HG03442 (cell line): ENCODE data around the gene ZNF592.
"Not testable (repeated sequence)": the region's sequence is repeated elsewhere in the genome, so short reads cannot be mapped to it uniquely, and the experiment has no call there.

Experiments
- ATAC-seq: cut with Tn5 transposase; IDR thresholded peaks from one replicate; pipeline ENCODE4 v1.9.1; 2021; ENCODE audit warnings: mild to moderate bottlenecking, moderate library complexity; ENCODE audit not compliant: unreplicated experiment

ZNF592 gene

DNA sequence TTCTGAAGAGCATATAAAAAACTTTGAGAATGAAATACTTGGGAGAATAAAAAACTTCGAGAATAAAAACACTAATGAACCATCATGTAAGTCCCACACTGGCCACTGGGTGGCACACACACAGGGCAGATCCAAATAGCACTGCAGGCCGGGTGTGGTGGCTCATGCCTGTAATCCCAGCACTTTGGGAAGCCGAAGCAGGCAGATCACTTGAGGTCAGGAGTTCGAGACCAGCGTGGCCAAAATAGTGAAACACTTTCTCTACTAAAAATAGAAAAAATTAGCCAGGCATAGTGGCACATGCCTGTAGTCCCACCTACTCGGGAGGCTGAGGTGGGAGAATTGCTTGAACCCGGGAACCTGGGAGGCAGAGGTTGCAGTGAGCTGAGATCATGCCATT, 97.2 kb downstream of the ZNF592 start:
- ATAC-seq, result not testable (repeated sequence)

DNA sequence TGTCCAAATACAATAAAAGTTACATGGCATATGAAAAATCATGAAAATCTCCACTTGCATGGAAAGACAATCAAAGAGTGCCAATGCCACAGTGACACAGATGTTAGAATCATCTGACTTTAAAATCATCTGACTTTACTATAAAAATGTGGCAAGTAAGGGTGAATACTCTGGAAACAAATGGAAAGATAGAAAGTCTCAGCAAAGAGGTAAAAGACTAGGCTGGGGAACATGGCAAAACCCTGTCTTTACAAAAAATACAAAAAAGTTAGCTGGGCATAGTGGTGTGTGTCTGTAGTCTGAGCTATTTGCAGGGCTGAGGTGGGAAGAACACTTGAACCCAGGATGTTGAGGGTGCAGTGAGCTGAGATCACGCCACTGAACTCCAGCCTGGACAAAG, 97.9 kb downstream of the ZNF592 start:
- ATAC-seq, result no peak

DNA sequence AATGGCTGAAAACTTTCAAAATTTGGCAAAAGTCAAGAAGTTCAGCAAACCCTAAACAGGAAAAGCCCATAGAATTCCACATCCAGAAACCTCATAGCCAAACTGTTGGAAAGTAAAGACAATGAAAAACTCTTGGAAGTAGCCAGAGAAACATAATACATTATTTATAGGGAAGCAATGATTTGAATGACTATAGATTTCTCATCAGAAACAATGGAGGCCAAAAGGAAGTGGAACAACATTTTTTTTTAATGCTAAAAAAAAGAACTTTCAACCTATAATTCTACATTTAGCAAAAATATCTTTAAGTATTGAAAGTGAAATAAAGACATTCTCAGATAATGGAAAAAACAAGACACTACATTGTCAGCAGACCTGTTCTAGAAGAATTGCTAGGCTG, 99.0 kb downstream of the ZNF592 start:
- no peak for ATAC-seq

DNA sequence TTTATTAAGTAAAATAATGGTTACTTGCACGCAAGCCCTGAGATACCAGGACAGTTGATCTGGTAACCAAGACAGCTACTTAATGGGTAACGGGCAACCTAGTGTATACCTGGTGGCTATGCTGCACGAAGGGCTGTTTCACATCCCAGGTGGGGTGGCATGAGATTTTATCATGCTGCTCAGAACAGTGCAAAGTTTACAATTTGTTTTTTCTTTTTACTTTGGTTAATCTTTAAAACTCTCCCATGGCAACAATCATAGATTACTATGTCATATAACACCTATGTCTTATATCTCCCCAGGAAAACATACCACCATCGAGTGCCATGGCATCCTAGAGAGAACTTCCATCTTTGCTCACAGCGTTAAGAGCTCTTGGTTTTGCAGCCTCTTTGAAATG, 103.8 kb downstream of the ZNF592 start:
- ATAC-seq, result no peak

DNA sequence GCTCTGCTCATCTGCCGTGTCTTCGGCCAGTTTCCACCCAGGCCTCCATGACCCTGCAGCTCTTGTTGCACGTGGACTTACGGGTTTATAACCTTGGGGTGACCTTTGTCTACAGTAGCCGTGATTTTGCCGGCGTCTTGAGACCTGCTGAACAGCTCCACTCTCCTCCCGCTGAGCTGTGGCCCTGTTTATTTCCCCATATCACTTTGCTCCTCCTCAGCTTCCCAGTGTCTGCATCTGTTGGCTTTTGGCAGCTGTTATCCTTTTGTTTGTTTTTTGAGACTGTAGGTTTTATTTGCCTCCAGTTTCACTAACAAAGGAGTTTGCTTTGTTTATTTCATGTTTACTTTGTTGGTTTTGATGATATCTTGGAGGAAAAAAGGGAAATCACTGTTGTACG, 106.7 kb downstream of the ZNF592 start:
- ATAC-seq, result no peak

DNA sequence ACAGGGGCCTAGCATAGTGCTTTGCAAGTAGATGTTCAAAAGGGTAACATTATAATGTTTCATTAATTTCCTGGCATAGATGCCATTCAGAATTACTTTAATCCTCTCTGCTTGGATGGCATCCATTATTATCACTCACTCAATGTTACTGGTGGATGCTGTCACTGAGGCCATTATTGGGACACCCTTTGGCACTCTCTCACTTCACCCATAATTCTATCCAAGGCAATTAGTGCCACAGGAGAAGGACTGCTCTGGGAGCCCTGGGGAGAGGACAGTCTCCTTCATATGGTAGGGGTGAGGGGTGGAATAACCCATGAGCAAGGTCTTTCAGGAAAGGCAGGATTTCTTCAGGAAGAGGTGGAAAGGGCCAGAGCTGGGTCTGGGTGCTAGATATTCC, 107.4 kb downstream of the ZNF592 start:
- ATAC-seq, result no peak
